ENCODE data around the gene SPEF2.

The SPEF2 gene, protein sequence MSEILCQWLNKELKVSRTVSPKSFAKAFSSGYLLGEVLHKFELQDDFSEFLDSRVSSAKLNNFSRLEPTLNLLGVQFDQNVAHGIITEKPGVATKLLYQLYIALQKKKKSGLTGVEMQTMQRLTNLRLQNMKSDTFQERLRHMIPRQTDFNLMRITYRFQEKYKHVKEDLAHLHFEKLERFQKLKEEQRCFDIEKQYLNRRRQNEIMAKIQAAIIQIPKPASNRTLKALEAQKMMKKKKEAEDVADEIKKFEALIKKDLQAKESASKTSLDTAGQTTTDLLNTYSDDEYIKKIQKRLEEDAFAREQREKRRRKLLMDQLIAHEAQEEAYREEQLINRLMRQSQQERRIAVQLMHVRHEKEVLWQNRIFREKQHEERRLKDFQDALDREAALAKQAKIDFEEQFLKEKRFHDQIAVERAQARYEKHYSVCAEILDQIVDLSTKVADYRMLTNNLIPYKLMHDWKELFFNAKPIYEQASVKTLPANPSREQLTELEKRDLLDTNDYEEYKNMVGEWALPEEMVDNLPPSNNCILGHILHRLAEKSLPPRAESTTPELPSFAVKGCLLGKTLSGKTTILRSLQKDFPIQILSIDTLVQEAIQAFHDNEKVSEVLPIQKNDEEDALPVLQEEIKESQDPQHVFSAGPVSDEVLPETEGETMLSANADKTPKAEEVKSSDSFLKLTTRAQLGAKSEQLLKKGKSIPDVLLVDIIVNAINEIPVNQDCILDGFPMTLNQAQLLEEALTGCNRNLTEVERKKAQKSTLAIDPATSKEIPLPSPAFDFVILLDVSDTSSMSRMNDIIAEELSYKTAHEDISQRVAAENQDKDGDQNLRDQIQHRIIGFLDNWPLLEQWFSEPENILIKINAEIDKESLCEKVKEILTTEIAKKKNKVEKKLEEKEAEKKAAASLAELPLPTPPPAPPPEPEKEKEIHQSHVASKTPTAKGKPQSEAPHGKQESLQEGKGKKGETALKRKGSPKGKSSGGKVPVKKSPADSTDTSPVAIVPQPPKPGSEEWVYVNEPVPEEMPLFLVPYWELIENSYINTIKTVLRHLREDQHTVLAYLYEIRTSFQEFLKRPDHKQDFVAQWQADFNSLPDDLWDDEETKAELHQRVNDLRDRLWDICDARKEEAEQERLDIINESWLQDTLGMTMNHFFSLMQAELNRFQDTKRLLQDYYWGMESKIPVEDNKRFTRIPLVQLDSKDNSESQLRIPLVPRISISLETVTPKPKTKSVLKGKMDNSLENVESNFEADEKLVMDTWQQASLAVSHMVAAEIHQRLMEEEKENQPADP (N-terminal part only)

DNA sequence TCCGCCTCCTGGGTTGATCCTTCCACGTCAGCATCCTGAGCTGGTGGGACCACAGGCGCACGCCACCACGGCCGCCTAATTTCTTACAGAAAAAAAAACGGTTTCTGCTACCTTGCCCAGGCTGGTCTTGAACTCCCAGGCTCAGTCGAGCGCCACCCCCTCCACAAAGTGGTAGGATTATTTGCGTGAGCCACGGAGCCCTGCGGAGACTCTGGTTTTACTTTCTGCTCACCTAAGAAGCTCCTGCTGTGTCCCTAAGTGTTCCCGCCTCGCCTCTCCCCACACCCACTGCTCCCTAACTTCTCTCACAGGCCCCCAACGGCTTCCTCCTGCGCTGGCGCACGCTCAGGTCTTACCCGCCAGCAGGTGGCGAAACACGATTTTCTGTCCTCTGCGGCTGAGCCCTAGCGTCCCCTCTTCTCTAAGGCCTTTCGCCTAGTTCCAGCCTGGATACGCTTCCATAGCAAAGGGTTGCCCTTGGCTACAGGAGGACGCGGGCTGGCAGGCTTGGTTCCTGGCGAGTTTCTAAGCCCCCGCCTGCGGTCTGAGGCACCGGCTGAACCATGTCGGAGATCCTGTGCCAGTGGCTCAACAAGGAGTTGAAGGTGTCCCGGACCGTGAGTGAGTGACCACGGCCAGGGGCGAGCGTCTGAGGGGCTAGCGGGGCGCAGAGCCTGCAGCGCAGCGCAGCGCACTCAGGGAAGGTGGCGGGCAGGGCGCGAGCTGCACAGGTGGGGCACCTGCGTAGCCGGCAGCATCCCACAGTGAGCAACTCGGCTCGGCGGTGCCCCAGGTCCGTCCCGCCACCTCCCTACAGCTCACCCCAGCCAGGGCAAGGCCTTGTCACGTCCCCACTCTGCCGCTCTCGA, at the start of gene SPEF2:
SPEF2 (plus strand) TSS at position 429 of the 869 bp plus-strand sequence; CDS start at position 564, 135 bp downstream.
- peak; percentile 53 for DNase-seq (ENCODE audit: low spot score)

DNA sequence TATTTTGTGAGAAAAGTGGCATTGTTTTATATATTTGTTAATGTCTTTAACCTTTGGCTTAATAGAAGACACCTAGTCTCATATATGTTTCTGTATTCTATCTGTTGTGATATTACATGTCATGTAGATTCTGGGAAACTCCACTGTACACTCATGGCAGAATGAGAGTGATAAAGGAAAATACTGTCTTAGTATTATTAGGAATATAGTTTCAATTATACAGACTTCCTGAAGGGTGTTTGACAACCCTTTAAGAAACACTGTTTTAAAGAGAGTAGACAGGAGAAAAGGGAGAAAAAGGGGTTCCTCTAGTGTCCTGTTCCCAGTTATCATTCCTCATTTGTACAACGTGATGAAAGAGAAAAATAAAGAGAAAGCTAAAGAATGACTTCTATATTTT, 42.1 kb upstream of the SPEF2 start:
- DNase-seq (ENCODE audit: low spot score), result no peak

DNA sequence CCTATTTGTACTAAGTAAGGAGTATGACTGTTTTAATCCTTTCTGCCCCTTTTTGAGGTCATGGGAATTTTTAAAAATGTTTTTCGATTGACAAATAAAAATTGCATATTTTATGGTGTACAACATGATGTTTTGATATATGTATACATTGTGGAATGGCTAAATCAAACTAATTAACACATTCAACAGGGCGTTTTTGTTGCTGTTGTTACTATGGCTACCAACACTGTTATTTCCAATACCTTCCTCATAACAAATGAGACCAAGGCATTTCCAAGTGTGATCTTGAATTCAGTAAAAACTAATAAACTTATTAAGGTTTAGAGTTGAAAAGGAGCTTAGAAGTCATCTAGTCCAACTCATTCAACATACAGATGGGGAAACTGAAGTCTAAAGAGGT, 30.2 kb upstream of the SPEF2 start:
- DNase-seq (ENCODE audit: low spot score), result no peak

DNA sequence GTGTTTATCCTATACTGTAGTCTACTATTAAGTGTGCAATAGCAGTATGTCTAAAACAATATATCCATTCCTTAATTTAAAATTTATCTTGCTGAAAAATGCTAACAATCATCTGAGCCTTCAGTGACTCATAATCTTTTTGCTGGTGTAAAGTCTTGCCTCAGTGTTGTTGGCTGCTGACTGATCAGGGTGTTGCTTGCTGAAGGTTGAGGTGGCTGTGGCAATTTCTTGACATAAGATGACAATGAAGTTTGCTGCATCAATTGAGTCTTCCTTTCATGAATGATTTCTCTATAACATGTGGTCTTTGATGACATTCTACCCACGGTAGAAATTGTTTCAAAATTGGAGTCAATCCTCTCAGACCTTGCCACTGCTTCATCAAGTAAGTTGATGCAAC, 24.3 kb upstream of the SPEF2 start:
- DNase-seq (ENCODE audit: low spot score), result no peak

DNA sequence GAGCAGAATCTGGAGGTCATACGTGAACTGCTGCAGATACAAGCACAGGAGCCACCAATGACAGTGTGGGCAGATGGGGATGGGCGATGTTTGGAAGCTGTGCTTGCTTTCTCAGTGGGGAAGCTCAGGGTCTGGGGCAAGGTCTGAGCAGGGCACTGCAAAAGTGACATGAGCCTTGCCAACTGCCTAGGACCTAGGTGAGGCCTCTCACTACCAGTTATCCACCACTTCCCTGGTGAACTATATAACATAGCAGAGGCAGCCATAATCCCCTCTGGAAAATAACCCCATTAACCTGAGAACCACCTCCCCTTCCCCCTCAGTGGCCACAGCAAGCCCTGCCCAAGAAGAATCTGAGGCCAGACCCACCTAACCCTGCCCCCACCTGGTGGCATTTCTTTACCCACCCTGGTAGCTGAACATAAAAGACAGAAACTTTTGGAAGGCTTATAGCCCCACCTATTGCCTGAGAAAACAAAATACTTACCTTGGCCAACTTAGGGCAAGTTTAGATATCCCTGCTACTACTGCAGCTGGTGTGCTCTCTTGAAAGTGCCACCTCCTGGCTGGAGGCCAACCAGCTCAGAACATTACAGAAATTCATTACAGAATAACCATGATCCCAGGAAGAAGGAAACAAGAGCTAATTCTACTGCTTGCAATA, 18.8 kb upstream of the SPEF2 start:
- DNase-seq (ENCODE audit: low spot score), result no peak

DNA sequence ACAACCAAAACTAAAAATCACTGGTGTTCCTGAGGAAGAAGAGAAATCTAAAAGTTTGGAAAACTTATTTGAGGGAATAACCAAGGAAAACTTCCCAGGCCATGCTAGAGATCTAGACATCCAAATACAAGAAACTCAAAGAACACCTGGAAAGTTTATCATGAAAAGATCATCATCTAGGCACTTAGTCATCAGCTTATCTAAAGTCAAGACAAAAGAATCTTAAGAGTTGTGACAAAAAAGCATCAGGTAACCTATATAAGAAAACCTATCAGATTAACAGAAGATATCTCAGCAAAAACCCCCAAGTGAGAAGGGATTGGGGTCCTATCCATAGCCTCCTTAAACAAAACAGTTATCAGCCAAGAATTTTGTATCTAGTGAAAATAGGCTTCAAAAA, 17.1 kb upstream of the SPEF2 start:
- DNase-seq (ENCODE audit: low spot score), result no peak

DNA sequence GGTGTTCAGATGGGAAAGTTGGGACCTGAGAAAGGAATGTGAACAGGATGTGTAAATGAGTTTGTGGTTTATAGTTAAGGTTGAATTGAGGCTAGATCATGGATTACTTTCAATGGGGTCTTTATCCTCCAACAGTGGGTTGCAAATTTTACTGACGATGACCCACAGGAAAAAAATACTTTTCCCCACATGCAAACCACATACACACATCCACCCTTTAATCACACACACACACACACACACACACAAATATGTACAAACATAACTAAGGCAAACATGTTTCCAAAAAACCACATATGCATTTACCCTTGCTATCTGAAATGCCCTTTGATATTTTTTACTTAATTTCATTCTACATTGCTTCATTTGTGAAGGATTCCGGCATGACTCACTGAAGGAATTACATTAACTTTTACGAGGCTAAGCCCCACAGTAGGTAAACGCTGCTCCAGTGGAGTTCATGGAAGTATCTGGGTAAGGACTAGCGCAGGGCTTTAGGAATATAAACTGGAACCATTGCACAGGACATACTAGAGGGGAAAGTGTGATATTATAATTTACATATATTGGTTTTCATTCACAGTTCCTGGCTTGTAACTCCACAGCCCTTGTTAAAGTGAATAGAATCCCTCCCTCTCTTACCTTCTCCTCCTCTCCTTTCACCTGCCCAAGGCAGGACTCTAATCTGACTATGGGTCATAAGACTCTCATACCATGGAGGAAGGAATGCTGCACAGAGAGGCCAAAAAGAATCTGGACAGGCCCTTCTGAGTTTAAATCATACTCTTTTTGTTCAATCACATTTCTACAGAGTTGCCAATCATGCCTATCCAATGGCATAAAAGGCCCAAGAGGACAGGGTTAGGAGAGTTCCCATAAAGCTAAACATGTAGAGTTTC, 8.5 kb upstream of the SPEF2 start:
- DNase-seq (ENCODE audit: low spot score), result no peak

DNA sequence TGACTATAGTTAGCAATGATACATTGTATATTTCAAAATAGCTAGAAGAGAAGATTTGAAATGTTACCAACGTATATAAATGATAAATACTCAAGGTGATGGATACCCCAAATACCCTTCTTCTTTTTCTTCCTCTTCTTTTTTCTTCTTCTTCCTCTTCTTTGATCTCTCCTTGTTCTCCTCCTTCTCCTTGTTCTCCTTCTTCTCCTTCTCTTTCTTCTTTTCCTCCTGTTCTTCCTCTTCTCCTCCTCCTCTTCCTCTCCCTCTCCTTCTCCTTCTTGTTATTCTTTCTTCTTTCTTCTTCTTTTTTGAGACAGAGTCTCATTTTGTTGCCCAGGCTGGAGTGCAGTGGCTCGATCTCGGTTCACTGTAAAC, 616 bp upstream of the SPEF2 start:
- no peak for DNase-seq (ENCODE audit: low spot score)

DNA sequence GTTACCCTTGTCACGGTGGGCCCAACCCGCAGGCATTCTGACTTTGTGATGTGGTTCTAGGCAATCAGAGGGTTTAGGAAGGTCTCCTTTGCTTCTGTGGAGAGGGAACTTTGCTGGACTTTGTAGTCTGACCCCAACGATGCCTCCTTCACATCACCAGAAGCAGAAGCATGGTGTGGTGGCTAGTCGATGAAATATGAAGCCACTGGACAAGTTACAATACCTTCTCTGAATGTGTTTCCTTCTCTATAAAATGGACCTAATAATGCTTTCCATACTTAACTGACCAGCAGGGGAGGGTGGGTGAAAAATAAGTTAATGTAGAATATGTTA, 607 bp downstream of the SPEF2 start:
- no peak for DNase-seq (ENCODE audit: low spot score)

DNA sequence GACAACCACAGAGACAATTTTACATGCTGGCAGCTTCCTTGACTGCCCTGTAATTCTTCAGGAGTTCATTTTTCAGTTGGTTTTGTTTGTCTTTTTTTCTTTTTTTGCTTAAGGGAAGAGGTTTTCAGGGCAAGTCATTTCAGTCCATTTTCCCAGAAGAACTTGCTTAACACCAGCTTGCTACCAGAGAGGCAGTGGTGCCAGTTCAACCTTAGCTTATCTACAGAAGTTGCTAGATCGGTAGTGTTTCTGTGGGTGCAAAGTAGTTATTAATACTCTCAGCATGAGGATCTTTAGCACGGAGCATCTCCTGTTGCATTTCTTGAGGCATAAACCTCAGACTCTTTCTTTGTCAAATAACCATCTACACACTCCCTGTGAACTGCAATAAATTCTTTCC, 1.1 kb downstream of the SPEF2 start:
- no peak for DNase-seq (ENCODE audit: low spot score)

DNA sequence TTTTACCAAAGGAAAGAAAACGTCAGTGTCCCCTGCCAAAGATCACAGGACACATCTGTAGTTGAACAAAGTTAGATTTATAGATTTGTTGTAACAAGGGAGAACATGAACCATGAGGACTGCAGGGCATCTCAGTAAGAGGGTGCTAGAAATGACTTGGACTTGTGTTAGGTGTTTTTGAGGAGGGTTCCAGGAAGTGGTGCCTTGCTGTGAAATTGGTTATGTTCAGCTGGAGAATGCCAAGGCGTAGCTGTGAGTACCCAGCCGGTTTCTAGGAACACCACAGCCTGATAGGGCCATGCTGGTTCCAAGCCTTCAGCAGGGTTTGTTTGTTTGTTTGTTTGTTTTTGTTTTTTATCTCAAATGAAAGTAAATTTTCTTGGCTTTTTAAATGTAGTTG, 5.3 kb downstream of the SPEF2 start:
- no peak for DNase-seq (ENCODE audit: low spot score)

DNA sequence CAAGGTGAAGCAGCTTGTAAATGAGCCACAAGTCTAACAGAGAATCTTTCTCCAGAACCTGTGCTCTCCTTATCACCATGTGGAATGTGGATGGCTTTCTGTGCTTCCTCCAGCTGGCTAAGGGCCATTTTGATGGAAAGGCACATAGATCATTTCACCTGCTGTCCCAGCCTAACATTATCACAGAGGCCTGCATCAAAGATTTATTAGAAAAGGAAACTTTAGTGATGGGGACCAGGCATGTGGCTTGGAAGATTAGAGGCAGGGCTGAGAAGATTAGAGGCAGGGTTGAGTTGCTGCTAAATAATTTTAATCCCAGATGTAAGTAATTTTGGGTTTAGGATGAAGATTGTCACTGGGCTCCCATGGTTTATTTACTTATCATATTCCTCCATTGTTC, 6.3 kb downstream of the SPEF2 start:
- no peak for DNase-seq (ENCODE audit: low spot score)

DNA sequence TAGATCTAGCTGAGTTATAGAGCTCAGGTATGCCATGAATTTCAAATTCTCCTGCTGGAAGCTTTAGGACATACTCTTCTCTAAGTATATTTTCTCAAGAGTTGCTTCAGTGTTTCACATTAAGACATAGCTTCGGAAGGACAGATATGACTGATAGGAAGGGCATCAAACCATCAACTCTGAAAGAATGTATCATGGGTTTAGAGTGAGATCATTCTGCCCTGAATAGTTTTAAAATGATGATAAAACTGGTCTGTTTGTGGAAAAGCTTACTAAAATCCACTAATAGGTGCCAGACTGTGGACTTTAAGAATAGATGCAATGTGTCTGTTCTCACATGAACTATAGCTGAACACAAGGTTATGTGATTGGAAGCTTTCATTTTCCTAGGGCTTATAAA, 8.4 kb downstream of the SPEF2 start:
- DNase-seq (ENCODE audit: low spot score), result no peak

DNA sequence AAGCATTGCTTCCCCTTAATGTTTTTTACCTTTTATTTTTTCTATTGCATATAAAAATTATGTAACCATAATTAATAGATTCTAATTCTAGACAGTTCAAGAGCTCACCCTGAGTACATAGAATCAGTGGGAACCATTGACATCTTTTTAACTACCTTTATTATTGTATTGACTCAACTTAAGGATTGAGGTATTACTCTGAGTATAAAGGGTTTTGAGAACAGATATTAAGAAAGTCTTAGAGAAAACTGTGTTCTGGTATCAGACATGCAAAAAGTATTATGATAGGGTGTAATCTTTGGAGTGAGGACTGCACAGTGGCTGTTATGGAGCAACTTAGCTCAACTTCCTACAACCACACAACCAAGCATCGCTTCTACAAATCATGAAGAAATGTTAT, 8.9 kb downstream of the SPEF2 start:
- no peak for DNase-seq (ENCODE audit: low spot score)

DNA sequence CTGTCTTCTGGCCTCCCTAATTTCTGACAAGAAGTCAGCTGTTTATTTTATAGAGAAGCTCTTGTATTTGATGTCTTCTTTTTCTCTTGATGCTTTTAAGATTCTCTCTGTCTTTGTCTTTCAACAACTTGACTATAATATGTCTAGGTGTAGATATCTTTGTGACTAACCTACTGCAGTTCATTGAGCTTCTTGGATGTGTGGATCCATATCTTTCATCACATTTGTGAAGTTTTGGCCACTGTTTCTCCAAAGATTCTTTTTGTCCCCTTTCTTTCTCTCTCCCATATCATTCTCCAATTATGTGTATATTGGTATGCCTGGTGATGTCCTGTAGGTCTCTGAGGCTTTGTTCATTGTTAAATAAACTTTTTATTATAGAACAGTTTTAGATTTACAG, 16.7 kb downstream of the SPEF2 start:
- no peak for DNase-seq (ENCODE audit: low spot score)

DNA sequence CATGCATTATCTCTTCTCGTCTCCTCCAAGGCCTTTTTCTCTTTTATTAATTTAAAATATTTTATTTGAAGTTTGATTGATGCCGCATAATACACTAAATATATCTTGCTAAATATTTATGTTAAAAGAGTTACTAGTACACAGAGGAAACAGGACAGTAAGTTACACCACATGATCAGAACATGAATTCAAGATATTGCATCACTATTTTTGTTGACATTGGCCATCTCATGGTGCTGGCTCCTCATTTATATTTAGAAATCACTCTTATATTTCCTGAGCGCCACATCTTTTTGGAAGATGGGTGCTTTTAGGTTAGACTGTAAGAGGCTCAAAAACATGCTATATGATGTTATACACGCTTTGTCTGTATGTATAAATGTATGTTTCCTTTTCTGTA, 23.0 kb downstream of the SPEF2 start:
- DNase-seq (ENCODE audit: low spot score), result no peak

DNA sequence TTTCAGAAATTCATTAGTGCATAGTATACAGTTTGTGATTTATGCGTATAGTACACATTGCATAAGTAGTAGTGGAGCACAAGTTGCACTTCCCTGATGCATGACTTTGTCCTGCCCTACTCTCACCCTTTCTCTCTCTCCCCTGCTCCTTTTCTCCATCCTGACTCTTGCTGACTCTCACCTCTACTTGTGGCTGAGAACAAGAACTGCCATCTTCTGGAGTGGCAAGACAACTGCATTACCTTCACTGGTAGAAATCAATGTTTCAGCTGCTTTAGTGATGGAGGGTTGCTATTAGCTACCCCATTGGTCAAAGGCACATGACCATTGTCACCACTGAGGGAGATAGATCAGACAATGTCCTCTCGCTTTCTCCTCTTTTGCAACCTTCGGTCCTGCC, 26.9 kb downstream of the SPEF2 start:
- DNase-seq (ENCODE audit: low spot score), result no peak

DNA sequence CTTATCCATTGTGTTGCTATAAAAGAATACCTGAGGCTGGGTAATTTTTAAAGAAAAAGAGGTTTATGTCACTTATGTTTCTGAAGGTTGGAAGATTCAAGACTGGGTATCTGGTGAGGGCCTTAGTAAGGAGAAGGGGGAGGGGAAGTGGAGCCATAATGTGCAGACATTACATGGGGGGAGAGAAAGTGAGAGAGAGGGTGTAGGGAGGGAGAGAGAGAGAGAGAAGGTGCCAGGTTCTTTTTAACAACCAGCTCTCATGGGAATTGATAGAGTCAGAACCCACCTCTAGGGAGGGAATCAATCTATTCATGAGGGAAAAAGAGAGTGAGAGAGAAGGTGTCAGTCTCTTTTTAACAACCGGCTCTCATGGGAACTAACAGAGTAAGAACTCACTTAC, 29.5 kb downstream of the SPEF2 start:
- DNase-seq (ENCODE audit: low spot score), result no peak

DNA sequence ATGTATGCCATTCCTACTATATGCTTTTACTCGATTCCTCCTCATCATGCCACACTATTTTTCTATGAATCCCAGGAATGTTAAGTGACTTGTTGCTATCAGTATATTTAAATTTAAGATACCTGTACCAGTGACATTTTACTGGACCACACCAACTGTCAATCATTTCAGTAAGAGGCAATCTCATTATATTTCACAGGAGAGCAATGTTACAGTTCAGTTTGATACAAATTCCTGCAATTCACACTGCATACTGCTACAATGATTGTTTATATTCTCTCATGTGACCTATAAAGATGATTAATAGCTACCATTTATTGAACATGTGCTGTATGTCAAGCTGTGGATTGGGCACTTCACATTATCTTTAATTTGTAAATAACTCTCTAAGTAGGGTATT, 30.0 kb downstream of the SPEF2 start:
- DNase-seq (ENCODE audit: low spot score), result no peak

Data from hematopoietic multipotent progenitor cell treated with erythropoietin and hydrocortisone succinate and interleukin-3 and kit ligand, for 17 days (in vitro differentiated cells).